MM.1S (cell line): ENCODE measurements around the gene SMIM29.

Source experiments
- DNase-seq: peaks from one replicate; pipeline ENCODE4 v3.0.0-alpha.2; 2015
- H2AFZ ChIP-seq: fragments of 300-600 bp; sonication (generic); 2 replicates; pipeline ENCODE4 v1.6.0; 2016; ENCODE audit warnings: antibody characterized with exemption, low read length
- H3F3A ChIP-seq: fragments of 300-600 bp; sonication (generic); 2 replicates; pipeline ENCODE4 v1.6.1; 2016; ENCODE audit warnings: mild to moderate bottlenecking, antibody characterized with exemption, low read length, moderate library complexity, mixed read lengths; ENCODE audit not compliant: insufficient read depth
- H3K27ac ChIP-seq: fragments of 300-600 bp; sonication (generic); 2 replicates; pipeline ENCODE4 v1.5.1; 2016; ENCODE audit warnings: mild to moderate bottlenecking, low read length
- H3K27me3 ChIP-seq: fragments of 300-600 bp; sonication (generic); replicated peaks from 2 replicates; pipeline ENCODE4 v1.6.0; 2016; ENCODE audit warnings: low read length; ENCODE audit not compliant: insufficient read depth
- H3K36me3 ChIP-seq: fragments of 300-600 bp; sonication (generic); replicated peaks from 2 replicates; pipeline ENCODE4 v1.6.1; 2016; ENCODE audit warnings: mild to moderate bottlenecking, low read length, mixed read lengths; ENCODE audit not compliant: insufficient read depth
- H3K4me1 ChIP-seq: fragments of 300-600 bp; sonication (generic); 2 replicates; pipeline ENCODE4 v1.6.1; 2016; ENCODE audit warnings: low read length, mixed read lengths
- H3K4me2 ChIP-seq: fragments of 300-600 bp; sonication (generic); 2 replicates; pipeline ENCODE4 v1.6.0; 2016; ENCODE audit warnings: low read depth, low read length
- H3K4me3 ChIP-seq: fragments of 300-600 bp; sonication (generic); 2 replicates; pipeline ENCODE4 v1.5.1; 2016; ENCODE audit warnings: low read length, mixed read lengths
- H3K79me2 ChIP-seq: fragments of 300-600 bp; sonication (generic); 2 replicates; pipeline ENCODE4 v1.6.1; 2016; ENCODE audit warnings: mixed run types, low read length, mixed read lengths
- H3K9ac ChIP-seq: fragments of 300-600 bp; sonication (generic); 2 replicates; pipeline ENCODE4 v1.6.1; 2016; ENCODE audit warnings: low read length, mixed read lengths
- H3K9me2 ChIP-seq: fragments of 300-600 bp; sonication (generic); replicated peaks from 2 replicates; pipeline ENCODE4 v1.6.1; 2016; ENCODE audit warnings: mild to moderate bottlenecking, low read length, mixed read lengths; ENCODE audit not compliant: insufficient read depth
- H3K9me3 ChIP-seq: fragments of 300-600 bp; sonication (generic); replicated peaks from 2 replicates; pipeline ENCODE4 v1.6.1; 2016; ENCODE audit warnings: mild to moderate bottlenecking, low read length, mixed read lengths; ENCODE audit not compliant: insufficient read depth
- H4K20me1 ChIP-seq: fragments of 300-600 bp; sonication (generic); 2 replicates; pipeline ENCODE4 v1.6.1; 2016; ENCODE audit warnings: mild to moderate bottlenecking, low read length, moderate library complexity, mixed read lengths; ENCODE audit not compliant: insufficient read depth
- CTCF ChIP-seq: fragments of 300-600 bp; sonication (generic); IDR thresholded peaks from 2 replicates; pipeline ENCODE4 v1.5.1; 2016; ENCODE audit warnings: antibody characterized with exemption, low read length, mixed read lengths
- EZH2 ChIP-seq: fragments of 300-600 bp; sonication (generic); optimal IDR thresholded peaks from 2 replicates; pipeline ENCODE3; 2017; ENCODE audit warnings: low read depth, mild to moderate bottlenecking, antibody characterized with exemption, low read length, mixed read lengths
- EZH2phosphoT487 ChIP-seq: fragments of 300-600 bp; sonication (generic); IDR thresholded peaks from 2 replicates; pipeline ENCODE4 v1.6.1; 2018; ENCODE audit warnings: antibody characterized with exemption, low read length

Gene SMIM29

DNA sequence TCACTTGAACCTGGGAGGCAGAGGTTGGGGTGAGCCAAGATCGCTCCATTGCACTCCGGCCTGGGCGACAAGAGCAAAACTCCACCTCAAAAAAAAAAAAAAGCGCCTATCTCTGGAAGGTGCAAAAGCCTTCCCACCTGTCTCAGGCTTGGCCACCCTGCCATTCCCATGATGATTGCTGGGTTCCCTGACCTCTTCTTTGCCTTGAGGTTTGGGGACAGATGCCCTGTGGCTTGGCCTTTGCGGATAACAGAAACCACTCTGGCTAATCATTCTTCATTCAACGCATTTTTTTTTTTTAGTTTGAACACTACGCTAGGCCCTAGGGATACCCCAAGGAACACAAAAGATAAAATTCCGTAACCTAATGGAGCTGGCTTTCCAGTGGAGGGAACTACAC lies 18.9 kb downstream of the SMIM29 start:
- H3K4me2 ChIP-seq, result no peak overlapping the region

GRCh38 chr6:34227761-34228421 lies 20.9 kb downstream of the SMIM29 start:
- no peak for TF ChIP-seq CTCF
- TF ChIP-seq EZH2phosphoT487, result no peak
- no peak for TF ChIP-seq EZH2
- no peak overlapping the region for H3K4me2 ChIP-seq
- peaks cover 12% of the 10 kb centered on the region for H3K4me1 ChIP-seq
- no peaks in the 10 kb centered on the region for H4K20me1 ChIP-seq
- H3K9me3 ChIP-seq, result no peaks in the 10 kb centered on the region
- H3K79me2 ChIP-seq, result no peaks in the 10 kb centered on the region
- DNase-seq, result no peak
- no peak overlapping the region for H2AFZ ChIP-seq
- no peak overlapping the region for H3K27ac ChIP-seq
- no peaks in the 10 kb centered on the region for H3F3A ChIP-seq
- H3K4me3 ChIP-seq, result no peak overlapping the region
- H3K9ac ChIP-seq, result no peak overlapping the region
- no peaks in the 10 kb centered on the region for H3K27me3 ChIP-seq
- H3K9me2 ChIP-seq, result no peaks in the 10 kb centered on the region
- H3K36me3 ChIP-seq, result no peaks in the 10 kb centered on the region

More for the DNA sequence above, 18.9 kb downstream of the SMIM29 start:
- H3K27ac ChIP-seq, result no peak overlapping the region
- DNase-seq, result no peak
- H3K27me3 ChIP-seq, result no peaks in the 10 kb centered on the region
- no peak overlapping the region for H3K4me3 ChIP-seq
- no peak overlapping the region for H2AFZ ChIP-seq
- H4K20me1 ChIP-seq, result no peaks in the 10 kb centered on the region
- no peaks in the 10 kb centered on the region for H3K9me2 ChIP-seq
- H3K79me2 ChIP-seq, result no peaks in the 10 kb centered on the region
- H3F3A ChIP-seq, result no peaks in the 10 kb centered on the region
- TF ChIP-seq EZH2, result no peak
- H3K4me1 ChIP-seq, result no peaks in the 10 kb centered on the region
- no peaks in the 10 kb centered on the region for H3K9me3 ChIP-seq
- H3K36me3 ChIP-seq, result no peaks in the 10 kb centered on the region
- no peak overlapping the region for H3K9ac ChIP-seq

- Histone ChIP-seq H3K9ac (no peak overlapping the region), H4K20me1 (no peaks in the 10 kb centered on the region), H3K4me2 (no peak overlapping the region), H2AFZ (no peak overlapping the region), H3F3A (no peaks in the 10 kb centered on the region), H3K9me2 (no peaks in the 10 kb centered on the region), H3K27me3 (no peaks in the 10 kb centered on the region), H3K4me3 (no peak overlapping the region), H3K36me3 (no peaks in the 10 kb centered on the region), H3K79me2 (no peaks in the 10 kb centered on the region), H3K4me1 (peaks cover 12% of the 10 kb centered on the region), H3K9me3 (no peaks in the 10 kb centered on the region), H3K27ac (no peak overlapping the region)
- no peak for DNase-seq
- TF ChIP-seq EZH2phosphoT487 (no peak), CTCF (no peak), EZH2 (no peak)
These were observed 21.8 kb downstream of the SMIM29 start for GRCh38 chr6:34226731-34227586.
